Measurements from ENCODE around the gene MAPRE2. TPM values are rescaled to one million over a fixed set of nuclear protein-coding genes. Genes with fewer than 3 reads are reported as not detected.

Gene MAPRE2
- total RNA-seq: 11.3 and 19.4 TPM in 2 replicates

GRCh38 chr18:35040988-35041814, at the start of gene MAPRE2:
Gene MAPRE2, plus strand, starts transcription at chr18:35041413. Its CDS starts 127 bp downstream, at chr18:35041540.

Other genes with a start within 250 kb of the MAPRE2 start
- 3.9 and 21.5 TPM in 2 replicates for gene ZNF397, start 199.6 kb downstream of the MAPRE2 start, total RNA-seq
- 15.1 and 21.6 TPM in 2 replicates for gene ZSCAN30, start 248.8 kb downstream of the MAPRE2 start, total RNA-seq